T-cell (primary cell): ENCODE data around the gene URB1. TPM values are rescaled to one million over a fixed set of nuclear protein-coding genes. Genes with fewer than 3 reads are reported as not detected.

ENCODE experiments used
- ATAC-seq, 4 experiments: fragments of 200-7000 bp in 3 of 4; fragments of 150-1000 bp in 1 of 4; cut with Tn5 transposase; replicated peaks in 1 of 4; 1 replicate in 3 of 4; 2 replicates in 1 of 4; pipeline ENCODE4 v1.10.0; 2021; ENCODE audit warnings: moderate library complexity in 3 of 4, mild to moderate bottlenecking in 2 of 4, moderate number of reproducible peaks in 1 of 4
- CTCF ChIA-PET, 2 donors: fragments of 300-600 bp; sonication (Branson Sonifier 250); formaldehyde crosslinking; loops; one replicate each; lab custom pipeline; 2022; ENCODE audit warnings: antibody characterized with exemption in 2 of 2; lab: Charles Lee
- POLR2A ChIA-PET, 2 donors: fragments of 300-600 bp; sonication (Branson Sonifier 250); formaldehyde crosslinking; loops; one replicate each; lab custom pipeline; 2022; ENCODE audit warnings: antibody characterized with exemption in 2 of 2; lab: Charles Lee
- DNase-seq, 35 experiments: peaks; one replicate each; pipeline versions ENCODE4 v3.0.0 to v3.0.0-alpha.2; 2013 to 2023
- H3K27ac ChIP-seq: one replicate; pipeline ENCODE4 v1.5.1; 2013; ENCODE audit warnings: low read length
- H3K27me3 ChIP-seq, 2 experiments: replicated peaks in 1 of 2; 1 replicate in 1 of 2; 2 replicates in 1 of 2; pipeline versions ENCODE4 v1.6.1 to v1.7.0; 2013; ENCODE audit warnings: low read length in 1 of 2, mixed read lengths in 1 of 2; ENCODE audit not compliant: control insufficient read depth in 2 of 2, insufficient read depth in 2 of 2; ENCODE audit errors: extremely low read depth in 1 of 2
- H3K36me3 ChIP-seq, 2 donors: 1 replicate in 1 of 2; 2 replicates in 1 of 2; pipeline versions ENCODE4 v1.6.1 to v1.7.0; 2013; ENCODE audit warnings: low read length in 1 of 2; ENCODE audit not compliant: control insufficient read depth in 2 of 2, insufficient read depth in 1 of 2; ENCODE audit errors: extremely low read depth in 1 of 2
- H3K4me1 ChIP-seq, 2 experiments: 1 replicate in 1 of 2; 2 replicates in 1 of 2; pipeline versions ENCODE4 v1.6.1 to v1.7.0; 2013; ENCODE audit warnings: low read length in 2 of 2, mixed read lengths in 1 of 2; ENCODE audit not compliant: insufficient read depth in 2 of 2, control insufficient read depth in 1 of 2; ENCODE audit errors: extremely low read depth in 1 of 2
- H3K4me3 ChIP-seq, 2 donors: 1 replicate in 1 of 2; 2 replicates in 1 of 2; pipeline versions ENCODE4 v1.5.1 to v1.7.0; 2013; ENCODE audit warnings: mild to moderate bottlenecking in 2 of 2, low read length in 1 of 2, moderate library complexity in 1 of 2; ENCODE audit not compliant: control insufficient read depth in 1 of 2; ENCODE audit errors: extremely low read depth in 1 of 2
- H3K9me3 ChIP-seq: 2 replicates; pipeline ENCODE4 v1.7.0; 2013
- H3K27ac Mint-ChIP-seq, 2 donors: one replicate each; pipeline ENCODE4 v1.8.0; 2020 to 2021; ENCODE audit warnings: mild to moderate bottlenecking in 2 of 2, mixed read lengths in 2 of 2
- H3K27me3 Mint-ChIP-seq, 2 donors: one replicate each; pipeline ENCODE4 v1.8.0; 2021 to 2022; ENCODE audit warnings: mixed read lengths in 2 of 2
- H3K36me3 Mint-ChIP-seq: one replicate; pipeline ENCODE4 v1.8.0; 2021; ENCODE audit warnings: mixed read lengths
- H3K4me1 Mint-ChIP-seq, 3 donors: one replicate each; pipeline ENCODE4 v1.8.0; 2020 to 2022; ENCODE audit warnings: mixed read lengths in 3 of 3, mild to moderate bottlenecking in 1 of 3
- H3K4me3 Mint-ChIP-seq, 3 donors: one replicate each; pipeline ENCODE4 v1.8.0; 2020 to 2022; ENCODE audit warnings: mild to moderate bottlenecking in 3 of 3, mixed read lengths in 3 of 3, moderate library complexity in 3 of 3
- H3K9me3 Mint-ChIP-seq, 3 donors: one replicate each; pipeline ENCODE4 v1.8.0; 2020 to 2022; ENCODE audit warnings: mixed read lengths in 3 of 3
- WGBS: methylation state at CpG from one replicate; pipeline ENCODE4 v1.1.5; 2013; ENCODE audit warnings: missing lambda C conversion rate; ENCODE audit not compliant: insufficient coverage; 5-methylcytosine and 5-hydroxymethylcytosine counted together
- total RNA-seq, 35 experiments: library from RNA in 6 of 35; stranded (reverse) in 6 of 35; fragments of 120-200 nt in 1 of 35; gene quantifications; one replicate each; pipeline versions ENCODE4 v1.2.1 to v1.2.4 and lab custom pipeline; 2013 to 2026

The URB1 gene
- total RNA-seq, 5 donors from 2014 or later (not counting 1 experiment from before 2014, with no cell fraction given), result 13.4 to 20.2 (median 18.9) TPM

- ChIA-PET POLR2A (no interaction called here), CTCF (no interaction called here)
- H3K4me3 Mint-ChIP-seq, result no peak overlapping the region
- ATAC-seq (no peak), DNase-seq (no peak)
- no peaks in the 10 kb centered on the region for H3K9me3 Mint-ChIP-seq
- Histone ChIP-seq H3K36me3 (no peaks in the 10 kb centered on the region), H3K4me1 (no peaks in the 10 kb centered on the region), H3K27ac (no peak overlapping the region), H3K9me3 (no peaks in the 10 kb centered on the region), H3K27me3 (no peaks in the 10 kb centered on the region), H3K4me3 (no peak overlapping the region)
- 94% methylated on average over 4 of the region's 6 CpGs for WGBS
- peaks cover 9% of the 10 kb centered on the region for H3K36me3 Mint-ChIP-seq
- H3K27ac Mint-ChIP-seq, result no peak overlapping the region
- H3K4me1 Mint-ChIP-seq, result no peaks in the 10 kb centered on the region
- H3K27me3 Mint-ChIP-seq, result no peaks in the 10 kb centered on the region
These were observed 94.7 kb downstream of the URB1 start for GRCh38 chr21:32298148-32298559.

GRCh38 chr21:32297449-32297848, 95.4 kb downstream of the URB1 start:
- DNase-seq (no peak), ATAC-seq (no peak)
- ChIA-PET CTCF (no interaction called here), POLR2A (no interaction called here)
- H3K27ac Mint-ChIP-seq, result no peak overlapping the region
- no peaks in the 10 kb centered on the region for H3K4me1 Mint-ChIP-seq
- H3K27ac ChIP-seq, result no peak overlapping the region
- H3K9me3 ChIP-seq, result no peaks in the 10 kb centered on the region
- H3K4me1 ChIP-seq, result no peaks in the 10 kb centered on the region
- no peak overlapping the region for H3K4me3 ChIP-seq
- H3K9me3 Mint-ChIP-seq, result no peaks in the 10 kb centered on the region
- no peak overlapping the region for H3K4me3 Mint-ChIP-seq
- 73% methylated on average over 2 of the region's 7 CpGs for WGBS
- H3K27me3 ChIP-seq, result no peaks in the 10 kb centered on the region
- no peaks in the 10 kb centered on the region for H3K36me3 ChIP-seq
- H3K36me3 Mint-ChIP-seq, result peaks cover 9% of the 10 kb centered on the region
- no peaks in the 10 kb centered on the region for H3K27me3 Mint-ChIP-seq

GRCh38 chr21:32285476-32285875, 107.3 kb downstream of the URB1 start:
- 90% methylated on average over 2 of the region's 4 CpGs for WGBS
- H3K27ac Mint-ChIP-seq, result no peak overlapping the region
- no peaks in the 10 kb centered on the region for H3K9me3 ChIP-seq
- H3K36me3 ChIP-seq, result no peaks in the 10 kb centered on the region
- H3K9me3 Mint-ChIP-seq, result no peaks in the 10 kb centered on the region
- ChIA-PET CTCF (interaction anchor here in 1 of 2 donors (0.5 kb wide), 2 partner anchors 233 to 423 kb away, joined by 4 read pairs; no protein-coding TSS in a partner anchor), POLR2A (no interaction called here)
- no peak overlapping the region for H3K4me3 Mint-ChIP-seq
- H3K27me3 ChIP-seq, result no peaks in the 10 kb centered on the region
- no peak overlapping the region for H3K4me3 ChIP-seq
- H3K27me3 Mint-ChIP-seq, result no peaks in the 10 kb centered on the region
- no peak for DNase-seq
- H3K4me1 Mint-ChIP-seq, result peaks cover 1 to 2% (median 1%) of the 10 kb centered on the region in 3 donors
- H3K4me1 ChIP-seq, result no peaks in the 10 kb centered on the region
- H3K27ac ChIP-seq, result no peak overlapping the region
- peaks cover 6% of the 10 kb centered on the region for H3K36me3 Mint-ChIP-seq
- ATAC-seq, result no peak

- no peak overlapping the region for H3K4me3 ChIP-seq
- no peak for ATAC-seq
- H3K36me3 ChIP-seq, result no peaks in the 10 kb centered on the region
- H3K9me3 ChIP-seq, result no peaks in the 10 kb centered on the region
- H3K27ac ChIP-seq, result no peak overlapping the region
- Mint-ChIP-seq H3K36me3 (peaks cover 6% of the 10 kb centered on the region), H3K9me3 (no peaks in the 10 kb centered on the region), H3K27me3 (no peaks in the 10 kb centered on the region), H3K4me1 (peaks cover 18 to 22% (median 20%) of the 10 kb centered on the region in 3 donors), H3K27ac (no peak overlapping the region), H3K4me3 (no peak overlapping the region)
- WGBS, result 89% methylated on average over 4 of the region's 6 CpGs
- DNase-seq, result no peak
- CTCF ChIA-PET, result no interaction called here
- no peaks in the 10 kb centered on the region for H3K27me3 ChIP-seq
- H3K4me1 ChIP-seq, result peaks cover 8 to 17% of the 10 kb centered on the region in 2 experiments
- POLR2A ChIA-PET, result no interaction called here
These were observed 109.8 kb downstream of the URB1 start for GRCh38 chr21:32282992-32283391.

GRCh38 chr21:32281531-32281930, 111.3 kb downstream of the URB1 start:
- Mint-ChIP-seq H3K4me3 (no peak overlapping the region), H3K27ac (no peak overlapping the region), H3K27me3 (no peaks in the 10 kb centered on the region), H3K4me1 (peaks cover 20 to 23% (median 22%) of the 10 kb centered on the region in 3 donors), H3K9me3 (no peaks in the 10 kb centered on the region), H3K36me3 (peaks cover 6% of the 10 kb centered on the region)
- H3K9me3 ChIP-seq, result no peaks in the 10 kb centered on the region
- H3K27me3 ChIP-seq, result no peaks in the 10 kb centered on the region
- ChIA-PET POLR2A (no interaction called here), CTCF (no interaction called here)
- ATAC-seq, result no peak
- WGBS, result no CpG with 5 or more reads among the region's 7 CpGs
- no peak overlapping the region for H3K27ac ChIP-seq
- no peak overlapping the region for H3K4me3 ChIP-seq
- peaks cover 10 to 21% of the 10 kb centered on the region in 2 experiments for H3K4me1 ChIP-seq
- H3K36me3 ChIP-seq, result no peaks in the 10 kb centered on the region
- no peak for DNase-seq

GRCh38 chr21:32279377-32279680, 113.5 kb downstream of the URB1 start:
- peak overlapping the region; percentile 84 to 90 for H3K27ac Mint-ChIP-seq
- Histone ChIP-seq H3K9me3 (no peaks in the 10 kb centered on the region), H3K4me3 (peak overlapping the region; percentile 74 to 84), H3K27me3 (no peaks in the 10 kb centered on the region), H3K36me3 (no peaks in the 10 kb centered on the region), H3K4me1 (peaks cover 10 to 21% of the 10 kb centered on the region in 2 experiments), H3K27ac (peak overlapping the region; percentile 60)
- DNase-seq, result no peak
- H3K36me3 Mint-ChIP-seq, result peaks cover 6% of the 10 kb centered on the region
- peaks cover 22 to 28% (median 27%) of the 10 kb centered on the region in 3 donors for H3K4me1 Mint-ChIP-seq
- peak overlapping the region; percentile 96 to 99 (median 97) for H3K4me3 Mint-ChIP-seq
- POLR2A ChIA-PET, result interaction anchor here in 1 of 2 donors (0.6 kb wide), 2 partner anchors 9 to 109 kb away, joined by 7 to 8 read pairs; no protein-coding TSS in a partner anchor
- ATAC-seq, result no peak
- no peaks in the 10 kb centered on the region for H3K27me3 Mint-ChIP-seq
- CTCF ChIA-PET, result interaction anchor here (0.6 to 0.7 kb wide), 4 partner anchors 111 to 1070 kb away, joined by 4 to 9 read pairs (median 8); no protein-coding TSS in a partner anchor
- 0% methylated on average over 1 of the region's 10 CpGs for WGBS
- no peaks in the 10 kb centered on the region for H3K9me3 Mint-ChIP-seq
